Forelimb muscle (tissue), 1 donor: Measurements from ENCODE around the gene FANCD2. TPM values are rescaled to one million over a fixed set of nuclear protein-coding genes. Genes with fewer than 3 reads are reported as not detected.
"Not testable (repeated sequence)": the region's sequence is repeated elsewhere in the genome, so short reads cannot be mapped to it uniquely, and the experiment has no call there.

Source experiments
- DNase-seq: peaks from one replicate; pipeline ENCODE4 v3.0.0-alpha.2; 2013; ENCODE audit warnings: low read depth
- polyA plus RNA-seq: library from polyadenylated mRNA; unstranded; fragments of 120-200 nt; gene quantifications from one replicate; pipeline ENCODE4 v1.2.1, GENCODE V29; 2013; ENCODE audit not compliant: insufficient read length

FANCD2 gene
- 6.9 TPM for polyA plus RNA-seq

DNA sequence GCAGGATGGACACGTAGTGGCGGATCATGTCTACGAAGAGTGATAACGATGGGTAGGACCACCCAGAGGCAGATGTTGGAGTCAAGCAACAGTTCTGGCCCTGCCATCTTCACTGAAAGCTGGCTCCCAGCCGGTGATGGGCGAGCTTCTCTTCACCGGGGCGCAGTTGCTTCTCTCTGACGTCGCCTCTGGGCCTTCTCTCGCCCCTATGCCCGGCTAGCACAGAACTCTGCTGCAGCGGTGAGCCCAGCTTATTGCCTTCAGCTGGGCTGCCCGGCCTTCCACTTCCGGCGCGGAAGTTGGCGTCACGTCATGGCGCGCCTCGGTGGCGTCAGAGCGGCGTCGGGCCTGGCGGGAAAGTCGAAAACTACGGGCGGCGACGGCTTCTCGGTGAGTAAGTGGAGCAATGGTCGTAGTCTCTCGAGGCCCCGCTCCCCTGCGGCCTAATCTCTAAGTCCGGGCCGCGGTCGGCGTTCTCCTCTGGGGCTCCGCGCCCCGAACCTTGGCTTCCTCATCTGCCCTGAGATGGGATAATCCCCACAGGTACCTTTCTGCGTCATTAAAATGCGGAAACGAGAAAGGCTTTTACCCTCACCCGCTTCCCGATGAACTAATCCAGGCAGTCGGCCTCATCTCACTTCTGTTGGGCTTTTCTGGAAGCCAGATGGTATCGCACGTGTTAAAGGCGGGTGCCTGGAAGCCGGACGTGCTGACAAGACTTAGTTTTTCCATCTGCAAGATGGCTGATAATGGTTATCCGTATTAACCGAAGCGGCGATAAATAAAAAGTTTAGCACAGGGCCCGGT, at the start of gene FANCD2:
TSS of gene FANCD2 (plus strand) at position 354 of the 807 bp plus-strand sequence. CDS start 2,221 bp downstream, outside the sequence.
- DNase-seq = no peak

DNA sequence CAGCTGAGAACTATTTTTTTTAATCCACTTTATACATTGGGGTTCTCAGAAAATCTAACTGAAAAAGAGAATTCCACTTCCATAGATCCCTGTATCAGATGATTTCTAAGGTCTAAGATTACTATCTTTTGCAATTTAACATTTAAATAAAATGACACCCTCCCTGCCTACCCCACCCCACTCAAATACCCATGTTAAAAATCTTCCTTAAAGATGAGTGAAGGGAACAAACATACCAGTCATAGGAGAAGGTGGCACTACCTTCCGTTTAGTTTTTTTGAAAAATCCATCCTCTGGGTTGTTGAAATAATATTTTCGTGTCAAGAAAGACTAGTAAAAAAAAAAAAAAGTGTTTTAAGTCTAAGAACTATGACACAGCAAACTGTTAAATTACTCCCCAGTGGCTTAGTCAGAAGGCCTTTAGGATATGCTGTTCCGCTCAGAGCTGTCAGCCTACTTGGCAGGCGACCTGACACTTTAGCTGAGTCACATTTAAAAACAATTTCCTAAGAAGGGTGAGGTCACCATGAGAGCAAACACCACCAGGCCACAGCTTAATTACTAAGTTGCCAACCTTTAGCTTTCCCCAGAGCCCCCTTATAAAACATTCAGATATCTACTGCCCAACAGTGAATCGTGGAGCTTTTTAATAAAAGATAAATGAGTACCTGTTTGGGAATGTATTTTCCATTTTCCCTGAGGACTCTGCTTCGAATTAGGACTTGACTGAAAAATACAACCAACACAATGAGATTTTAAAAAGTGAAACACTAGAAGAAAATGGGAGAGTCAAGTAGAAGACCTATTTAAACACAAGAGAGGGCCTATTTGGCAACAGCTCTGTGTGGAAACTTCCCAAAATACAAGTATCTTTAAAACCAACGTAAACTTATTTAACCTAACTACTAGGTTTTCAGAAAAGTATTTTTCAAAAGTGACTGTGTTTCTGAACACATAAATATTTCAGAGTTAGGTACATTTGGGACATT, 49.2 kb upstream of the FANCD2 start:
- DNase-seq = no peak

DNA sequence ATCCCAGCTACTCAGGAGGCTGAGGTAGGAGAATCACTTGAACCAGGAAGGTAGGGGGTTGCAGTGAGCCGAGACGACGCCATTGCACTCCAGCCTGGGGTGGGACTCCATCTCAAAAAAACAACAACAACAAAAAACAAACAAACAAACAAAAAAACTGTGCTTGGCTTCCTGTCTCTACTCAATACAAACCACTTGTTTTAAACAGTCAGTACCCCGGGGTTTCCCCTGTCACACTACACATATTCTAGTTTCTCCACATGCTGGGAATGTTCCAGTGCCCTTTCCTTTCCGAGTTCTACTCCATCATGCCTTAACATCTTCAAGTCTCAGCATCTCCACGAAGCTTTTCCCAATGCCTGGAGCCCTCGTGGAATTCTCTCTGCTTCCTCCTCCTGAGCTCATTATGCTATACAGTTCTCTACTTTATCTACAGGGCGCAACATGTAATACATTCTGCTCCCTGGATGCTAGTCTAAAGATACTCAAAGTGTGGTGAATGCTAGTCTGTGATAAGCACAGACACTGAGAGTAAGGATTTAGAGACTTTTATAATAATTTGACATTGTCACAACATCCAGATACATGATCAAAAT, 47.4 kb upstream of the FANCD2 start:
- no peak for DNase-seq

DNA sequence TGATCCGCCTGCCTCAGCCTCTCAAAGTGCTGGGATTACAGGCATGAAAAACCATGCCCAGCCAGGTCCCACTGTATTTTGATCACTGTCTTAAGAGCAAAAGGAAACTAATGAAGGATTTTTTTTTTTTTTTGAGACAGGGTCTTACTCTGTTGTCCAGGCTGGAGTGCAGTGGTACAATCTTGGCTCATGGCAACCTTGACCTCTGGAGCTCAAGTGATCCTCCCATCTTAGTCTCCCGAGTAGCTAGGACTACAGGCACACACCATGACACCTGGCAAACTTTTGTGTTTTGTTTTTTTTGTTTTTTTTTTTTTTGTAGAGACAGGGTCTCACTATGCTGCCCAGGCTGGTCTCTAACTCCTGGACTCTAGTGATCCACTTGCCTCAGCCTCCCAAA, 46.0 kb upstream of the FANCD2 start:
- DNase-seq = no peak

DNA sequence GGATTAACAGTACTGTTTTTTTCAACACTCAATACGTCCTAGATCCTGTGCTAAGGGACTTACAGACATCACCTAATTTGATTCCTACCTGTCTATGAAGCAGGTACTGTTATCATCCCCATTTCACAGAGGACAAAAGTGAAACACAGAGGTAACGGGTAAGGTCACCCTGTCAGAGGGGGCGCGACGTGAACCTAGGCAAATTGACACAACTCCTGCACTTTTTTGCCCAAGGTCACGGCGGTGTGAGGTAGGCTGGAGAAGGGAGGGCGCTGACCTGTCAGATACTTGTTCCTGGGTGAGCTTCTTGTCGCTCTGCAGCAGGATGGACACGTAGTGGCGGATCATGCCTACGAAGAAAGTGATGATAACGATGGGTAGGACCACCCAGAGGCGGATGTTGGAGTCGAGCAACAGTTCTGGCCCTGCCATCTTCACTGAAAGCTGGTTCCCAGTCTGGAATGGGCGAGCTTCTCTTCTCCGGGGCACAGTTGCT, 40.0 kb upstream of the FANCD2 start:
- DNase-seq = no peak

DNA sequence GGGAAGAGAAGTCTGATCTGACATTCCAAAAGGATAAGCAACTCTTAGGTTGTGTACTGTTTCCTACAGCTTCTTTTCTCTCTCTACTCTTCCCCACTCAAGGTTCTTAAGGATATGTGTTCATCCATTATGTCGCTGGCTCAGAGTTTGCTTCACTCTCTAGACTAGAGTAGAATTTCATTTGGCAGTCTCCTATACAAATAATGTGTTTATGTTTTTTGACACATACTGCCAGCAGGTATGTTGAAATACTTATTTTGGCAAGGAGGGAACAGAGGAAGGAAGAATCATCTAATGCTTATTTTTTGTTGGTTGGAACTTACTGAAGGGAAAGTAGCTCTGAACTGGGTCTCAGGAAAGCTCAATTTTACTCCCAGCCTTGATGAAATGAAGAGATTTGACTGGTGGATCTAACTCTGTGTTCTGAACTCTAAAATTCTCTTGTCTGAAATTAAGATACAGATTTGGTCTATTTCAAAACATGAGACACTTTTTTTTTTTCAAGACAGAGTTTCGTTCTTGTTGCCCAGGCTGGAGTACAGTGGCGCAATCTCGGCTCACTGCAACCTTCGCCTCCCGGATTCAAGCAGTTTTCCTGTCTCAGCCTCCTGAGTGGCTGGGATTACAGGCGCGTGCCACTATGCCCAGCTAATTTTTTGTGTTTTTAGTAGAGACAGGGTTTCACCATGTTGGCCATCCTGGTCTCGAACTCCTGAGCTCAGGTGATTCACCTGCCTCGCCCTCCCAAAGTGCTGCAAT, 32.0 kb upstream of the FANCD2 start:
- DNase-seq = no peak

DNA sequence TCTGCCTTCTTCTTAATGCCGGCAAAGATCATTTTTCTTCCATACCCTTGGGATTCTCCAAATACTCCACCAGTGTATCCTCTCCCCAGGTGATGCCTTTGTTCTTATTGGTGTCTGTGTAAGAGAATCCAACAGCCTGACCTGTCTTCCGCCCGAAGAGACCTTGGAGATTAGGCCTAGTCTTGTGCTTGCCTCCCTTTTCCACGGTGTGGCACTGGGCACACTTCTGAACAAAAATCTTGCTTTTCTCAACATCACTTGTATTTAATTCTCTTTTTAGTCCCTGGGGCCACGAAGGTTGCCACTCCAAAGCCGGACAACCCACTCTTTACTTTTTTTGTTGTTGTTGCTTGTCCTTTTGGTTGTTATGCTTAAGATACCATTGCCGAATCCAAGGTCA, 25.6 kb upstream of the FANCD2 start:
- DNase-seq = no peak

DNA sequence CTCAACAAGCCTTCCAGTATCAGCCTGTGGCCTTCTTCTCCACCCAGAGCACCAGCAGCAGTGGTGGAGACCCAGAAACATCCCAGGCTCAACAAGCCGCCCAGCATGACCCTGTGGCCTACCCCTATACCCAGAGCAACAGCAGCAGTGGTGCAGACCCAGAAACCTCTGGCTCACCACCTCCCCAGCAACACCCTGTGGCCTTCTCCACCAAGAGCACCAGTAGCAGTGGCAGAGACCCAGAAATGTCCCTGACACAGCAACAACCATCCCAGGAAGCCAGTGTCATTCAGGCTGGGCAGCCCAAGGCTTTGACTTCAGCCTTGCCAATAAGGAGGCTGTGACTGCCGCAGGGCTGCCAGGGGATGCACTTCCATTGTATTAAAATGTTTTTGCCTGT, 23.3 kb upstream of the FANCD2 start:
- no peak for DNase-seq

DNA sequence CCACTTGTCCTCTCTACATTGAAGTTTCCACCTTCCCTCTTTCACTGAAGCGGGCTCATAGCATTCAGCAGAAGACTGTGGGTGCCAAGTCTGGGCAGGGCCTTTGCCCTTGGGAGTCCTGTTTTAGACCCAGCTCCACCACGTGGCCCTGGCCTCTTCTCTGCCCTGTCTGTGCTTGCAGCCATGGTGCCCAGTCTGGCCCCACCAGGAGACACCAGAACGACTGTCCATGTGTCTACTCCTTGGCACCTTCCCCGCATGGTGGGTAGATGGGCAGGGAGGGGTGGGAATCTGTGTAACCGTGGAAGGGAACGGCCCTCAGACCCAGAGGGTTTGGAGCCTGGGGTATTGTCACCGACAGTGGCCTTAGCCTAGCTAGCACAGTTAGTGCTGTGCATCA, 21.7 kb upstream of the FANCD2 start:
- no peak for DNase-seq

DNA sequence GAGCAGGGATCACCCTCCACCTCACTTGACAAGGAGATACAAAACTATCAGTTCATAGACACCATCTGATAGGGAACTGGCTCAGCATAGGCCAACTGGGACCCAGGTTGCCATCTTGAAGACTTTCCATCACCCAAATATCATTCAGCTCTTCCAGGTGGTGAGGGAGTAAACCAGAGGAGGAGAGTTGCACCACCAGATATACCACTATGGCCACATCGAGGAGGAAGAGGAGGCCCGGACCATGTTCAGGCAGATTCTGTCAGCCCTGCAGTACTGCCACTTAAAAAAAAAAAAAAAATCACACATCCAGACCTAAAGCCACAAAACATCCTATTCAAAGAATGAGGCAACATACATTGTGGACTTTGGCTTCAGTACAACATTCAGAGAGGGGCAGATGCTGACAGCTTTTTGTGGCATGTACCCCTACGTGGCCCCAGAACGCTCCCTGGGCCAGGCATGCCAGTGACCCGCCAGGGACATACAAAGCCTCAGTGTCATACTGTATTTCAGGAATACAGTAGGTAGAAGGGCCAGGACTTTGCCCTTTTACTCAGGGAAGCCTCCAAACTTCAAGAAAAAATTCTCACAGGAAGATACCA, 21.2 kb upstream of the FANCD2 start:
- DNase-seq = no peak

DNA sequence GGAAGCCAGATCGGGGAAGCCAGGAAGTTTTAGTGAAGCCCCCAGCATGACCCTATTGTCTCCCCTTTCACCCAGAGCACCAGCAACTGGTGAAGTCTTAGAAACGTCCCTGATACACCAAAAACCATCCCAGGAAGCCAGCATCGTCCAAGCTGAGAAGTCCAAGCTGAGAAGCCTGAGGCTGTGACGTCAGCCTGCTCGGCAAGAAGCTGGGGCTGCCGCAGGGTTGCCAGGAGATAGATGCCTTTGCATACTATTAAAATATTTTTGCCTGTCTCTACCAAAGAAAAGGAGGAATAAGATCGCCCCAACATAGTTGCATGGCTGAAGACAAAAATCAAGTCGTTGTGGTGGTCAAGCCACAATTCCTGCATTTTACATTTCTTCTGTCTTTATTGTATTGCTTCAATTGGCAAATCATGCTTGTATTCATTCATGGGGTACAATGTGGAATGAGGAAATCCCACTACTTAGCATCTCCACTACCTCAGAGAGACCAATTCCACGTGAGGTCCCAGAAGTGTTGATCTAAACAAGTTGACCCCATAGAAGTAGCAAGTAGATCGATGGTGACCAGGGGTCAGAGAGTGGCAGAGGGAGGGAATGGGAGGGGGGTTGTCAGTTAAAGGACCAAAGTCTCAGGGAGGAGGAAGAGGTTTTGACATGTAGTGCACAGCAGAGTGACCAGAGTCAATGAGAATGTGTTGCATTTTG, 20.0 kb upstream of the FANCD2 start:
- no peak for DNase-seq

DNA sequence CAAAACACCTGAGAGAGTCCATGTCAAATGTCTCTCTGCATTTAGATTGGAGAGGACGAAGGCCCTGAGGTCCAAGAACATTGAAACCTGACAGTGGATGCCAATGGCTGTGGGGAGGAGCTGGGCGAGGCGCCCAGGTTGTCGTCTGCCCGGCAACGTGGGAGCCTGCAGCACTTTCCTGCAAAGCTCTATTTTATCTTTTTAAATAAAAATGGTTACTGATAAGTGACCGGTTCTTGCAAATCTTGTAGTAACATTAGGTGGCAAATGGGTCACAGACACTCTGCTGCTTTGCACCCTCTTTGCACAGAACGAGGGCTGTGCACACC, 19.5 kb upstream of the FANCD2 start:
- no peak for DNase-seq

DNA sequence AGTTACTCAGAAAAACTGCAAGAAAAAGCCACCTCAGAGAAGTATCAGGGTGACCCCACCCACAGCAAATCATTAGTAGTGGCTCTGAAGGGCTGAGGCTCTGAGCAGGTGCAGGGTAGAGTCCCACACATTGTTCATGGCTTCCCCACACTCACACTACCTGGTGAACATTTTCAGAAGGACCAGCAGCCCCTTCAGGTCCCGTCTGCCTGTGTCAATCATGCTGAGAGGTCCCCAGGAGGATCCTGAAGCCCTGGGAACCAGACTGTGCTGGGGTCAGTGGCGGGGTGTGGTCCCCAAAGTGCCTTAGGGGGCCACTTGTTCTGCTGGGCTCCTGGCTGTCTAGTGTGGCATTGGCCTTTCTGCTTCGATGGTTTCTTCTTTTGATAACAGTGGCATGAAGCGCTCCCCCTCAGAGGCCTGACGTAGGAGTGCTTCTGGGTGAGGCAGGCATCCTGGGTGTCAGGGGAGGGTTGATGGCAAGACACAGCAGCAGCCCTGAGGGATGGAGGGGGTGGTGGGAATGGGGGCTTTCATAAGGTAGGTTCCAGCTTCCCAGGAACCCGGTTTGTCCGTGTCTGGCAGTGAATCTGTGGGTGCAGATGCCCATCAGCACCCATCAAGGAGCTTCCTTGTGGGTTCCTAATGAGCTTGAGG, 19.0 kb upstream of the FANCD2 start:
- no peak for DNase-seq

DNA sequence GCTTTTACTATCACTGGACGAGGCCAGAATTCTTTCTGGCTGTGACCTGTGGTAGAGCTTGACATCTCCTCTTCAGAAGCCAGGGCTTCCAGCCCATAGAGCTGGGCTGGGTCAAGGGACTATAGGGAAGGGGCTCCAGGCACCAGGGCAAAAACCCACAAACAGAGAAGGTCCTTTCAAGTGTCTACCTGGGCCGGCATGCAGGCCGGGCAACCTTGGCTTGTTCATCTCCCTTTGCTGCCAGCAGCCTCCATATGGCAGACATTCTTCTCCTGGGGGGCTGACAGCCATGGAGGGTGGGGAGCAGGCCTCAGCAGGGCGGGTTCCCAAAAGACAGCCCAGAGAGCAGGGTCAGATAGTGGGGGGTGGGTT, 18.0 kb upstream of the FANCD2 start:
- DNase-seq = not testable (repeated sequence)

DNA sequence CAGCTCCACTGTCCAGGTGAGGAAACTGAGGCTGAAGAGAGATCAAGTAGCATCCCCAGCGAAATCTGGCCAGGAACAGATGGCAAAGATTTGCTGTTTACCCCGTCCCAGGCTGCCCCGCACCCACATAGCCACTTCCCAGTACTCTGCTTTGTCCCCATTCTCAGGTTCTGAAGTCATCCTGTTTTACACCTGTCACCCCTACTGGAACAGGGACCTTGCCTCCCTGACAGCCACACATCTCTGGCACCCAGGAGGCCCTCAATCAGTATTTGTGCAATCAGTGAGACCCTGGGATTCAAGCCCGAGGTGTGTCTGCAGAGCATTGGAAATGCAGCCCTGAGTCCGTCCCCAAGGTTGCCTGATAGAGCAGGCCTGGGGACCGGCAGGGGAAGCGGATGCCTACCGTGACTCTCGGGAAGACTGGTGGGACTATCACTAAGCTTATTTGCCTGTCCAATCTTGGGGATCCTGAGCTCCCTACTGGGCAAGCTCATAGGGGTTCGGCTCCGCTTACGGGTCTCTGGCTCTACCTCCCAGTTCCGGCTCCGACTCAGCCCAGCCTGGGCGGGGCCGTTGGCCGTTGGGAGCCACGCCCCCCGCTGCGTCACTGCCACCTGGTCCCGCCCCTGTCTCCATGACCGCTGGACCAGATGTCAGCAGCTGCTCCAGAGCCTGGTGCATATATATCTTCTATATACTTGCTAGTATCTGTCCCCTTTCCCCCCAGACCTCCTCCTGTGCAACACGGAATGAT, 17.5 kb upstream of the FANCD2 start:
- peak; percentile 36 for DNase-seq

DNA sequence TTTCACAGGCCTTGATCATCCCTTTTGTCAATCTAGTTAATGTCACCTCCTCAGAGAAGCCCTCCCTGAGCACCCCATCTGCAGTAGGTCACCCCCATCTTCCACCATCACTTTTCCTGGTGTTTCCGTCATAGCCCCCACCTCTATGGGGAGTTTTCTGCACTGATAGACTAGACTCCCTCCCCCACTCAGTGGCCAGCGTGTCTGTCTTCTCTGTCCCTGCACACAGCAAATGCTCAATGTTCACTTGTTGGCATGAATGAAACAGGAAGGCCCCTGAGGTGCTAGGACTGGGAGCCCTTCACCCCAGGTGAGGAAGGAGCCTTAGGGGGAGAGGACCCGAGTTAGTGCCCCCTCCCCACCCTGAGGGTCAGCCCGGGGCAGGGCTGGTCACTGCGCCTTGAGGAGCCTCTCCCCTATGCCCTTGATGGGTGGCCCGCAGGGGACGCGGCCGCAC, 15.8 kb upstream of the FANCD2 start:
- DNase-seq = no peak

DNA sequence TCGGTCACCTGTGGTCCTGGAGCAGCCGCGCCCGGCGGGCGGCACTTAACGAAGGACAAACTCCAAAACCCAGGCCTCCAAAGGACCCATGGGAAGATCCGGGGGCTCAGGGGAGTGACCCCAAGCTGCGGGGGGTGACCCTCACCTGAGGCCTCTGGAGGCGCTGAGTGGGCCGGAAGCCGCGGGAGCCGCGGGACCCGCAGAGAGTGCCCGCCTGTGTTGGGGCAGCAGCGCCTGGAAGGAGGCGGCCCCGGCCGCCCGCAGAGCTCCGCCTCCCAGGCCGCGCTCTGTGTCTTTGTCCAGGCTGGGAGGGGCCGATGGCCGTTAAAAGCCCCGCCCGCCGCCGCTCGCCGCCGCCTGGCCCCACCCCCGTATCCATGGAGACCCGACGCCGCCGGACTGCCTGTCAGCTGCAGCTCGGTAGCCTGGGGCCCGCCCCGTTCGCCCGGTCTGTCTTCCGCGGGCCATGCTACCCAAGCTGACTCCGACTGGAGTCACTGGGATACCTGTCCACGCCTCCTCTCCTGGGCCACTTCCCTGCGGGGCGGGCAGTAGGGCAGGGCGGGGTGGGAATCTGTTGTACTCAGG, 15.3 kb upstream of the FANCD2 start:
- peak; percentile 48 for DNase-seq

DNA sequence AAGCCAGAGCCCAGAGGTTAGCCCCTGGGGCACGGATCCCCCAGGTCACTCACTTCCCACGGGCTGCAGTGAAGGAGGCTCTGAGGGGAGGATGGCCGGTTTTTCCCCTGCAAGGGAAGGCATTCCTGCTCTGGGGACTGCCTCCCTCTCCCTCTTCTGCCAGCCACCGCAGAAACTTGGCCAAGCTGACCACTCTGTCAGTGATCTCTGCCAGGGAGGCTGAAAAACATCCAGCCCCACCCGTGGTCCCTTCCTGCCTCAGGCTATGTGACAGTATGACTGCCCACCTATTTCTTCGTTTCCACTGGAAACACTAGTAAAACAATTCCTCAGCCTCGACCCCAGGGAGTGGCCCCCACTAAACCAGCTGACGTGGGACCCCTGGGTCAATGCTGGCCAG, 14.6 kb upstream of the FANCD2 start:
- no peak for DNase-seq

DNA sequence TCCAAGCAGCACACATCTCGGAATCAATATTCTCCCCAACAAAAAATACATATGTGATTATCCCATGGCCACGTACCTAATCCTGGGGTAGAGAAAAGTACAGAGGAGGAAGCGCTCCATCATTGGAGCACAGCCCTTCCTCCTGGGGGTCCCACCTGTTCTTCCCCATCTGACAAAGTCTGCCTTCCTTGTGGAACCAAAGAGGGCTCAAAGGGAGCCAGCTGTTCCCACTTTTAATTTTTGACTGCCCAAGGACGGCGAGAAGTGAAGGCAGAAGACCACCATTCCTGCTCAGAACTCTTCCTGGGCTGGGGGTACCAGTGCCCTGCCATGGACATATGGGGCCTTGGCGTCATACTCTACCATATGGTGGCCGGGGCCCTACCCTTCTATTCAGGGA, 14.1 kb upstream of the FANCD2 start:
- no peak for DNase-seq
